GM18909 (cell line): ENCODE measurements around the gene ABCC1.

ENCODE experiments used
- ATAC-seq: cut with Tn5 transposase; IDR thresholded peaks from one replicate; pipeline ENCODE4 v1.9.1; 2021; ENCODE audit warnings: mild to moderate bottlenecking; ENCODE audit not compliant: unreplicated experiment, poor library complexity

ABCC1 gene

GRCh38 chr16:16014329-16015224 lies 65.2 kb downstream of the ABCC1 start:
- ATAC-seq, result no peak

DNA sequence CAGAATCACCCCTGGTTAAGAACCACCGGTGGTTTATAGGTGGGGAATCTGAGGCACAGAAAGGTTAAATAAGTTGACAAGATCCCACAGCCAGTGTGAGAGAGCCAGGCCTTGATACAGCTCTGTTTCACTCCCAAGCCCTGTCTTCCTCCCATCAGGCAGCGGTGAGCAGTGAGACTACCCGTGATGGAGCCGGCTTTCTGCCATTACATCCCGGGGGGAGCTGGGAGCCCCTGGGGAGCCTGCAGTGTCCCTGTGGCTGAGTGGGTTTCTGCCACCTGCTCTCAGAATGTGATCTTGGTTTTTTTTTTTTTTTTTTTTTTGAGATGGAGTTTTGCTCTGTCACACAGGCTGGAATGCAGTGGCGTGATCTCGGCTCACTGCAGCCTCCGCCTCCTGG lies 66.4 kb downstream of the ABCC1 start:
- no peak for ATAC-seq

- no peak for ATAC-seq
These were observed 67.1 kb downstream of the ABCC1 start for GRCh38 chr16:16016388-16016964.

DNA sequence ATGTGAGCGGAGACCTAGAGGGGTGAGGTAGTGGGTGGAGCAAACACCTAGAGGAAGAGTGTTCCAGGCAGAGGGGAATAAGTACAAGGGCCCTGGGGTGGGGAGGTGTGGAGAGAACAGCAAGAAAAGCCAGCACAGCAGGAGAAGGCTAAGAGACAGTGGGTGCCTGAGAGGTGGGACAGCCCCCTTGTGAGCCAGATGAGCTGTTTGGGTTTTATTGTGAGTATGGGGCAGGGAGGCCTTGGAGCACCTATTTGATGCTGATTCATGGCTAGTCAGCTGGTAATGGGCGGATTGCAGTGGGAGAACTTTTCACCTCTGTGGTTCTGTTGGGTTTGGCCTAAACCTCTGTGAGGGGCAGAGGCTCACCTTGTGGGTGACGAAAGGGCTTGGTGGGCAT lies 68.4 kb downstream of the ABCC1 start:
- no peak for ATAC-seq

DNA sequence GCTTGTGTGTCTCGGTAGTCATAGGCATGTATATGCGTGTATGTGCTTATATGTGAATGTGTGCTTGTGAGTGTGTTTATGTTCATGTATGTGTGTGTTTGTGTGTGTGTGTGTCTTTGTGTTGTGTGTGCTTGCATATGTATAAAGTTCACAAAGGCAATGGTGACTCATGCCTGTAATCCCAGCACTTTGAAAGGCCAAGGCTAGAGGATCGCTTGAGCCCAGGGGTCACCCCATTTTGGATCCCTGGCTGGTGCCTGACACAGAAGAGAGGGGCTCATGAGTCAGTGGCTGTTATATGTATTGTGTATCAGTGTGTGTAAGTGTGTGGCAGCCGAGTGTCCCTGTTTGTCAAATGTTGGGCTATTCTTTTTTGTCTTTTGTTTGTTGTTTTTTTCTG lies 69.3 kb downstream of the ABCC1 start:
- ATAC-seq, result no peak

- ATAC-seq, result no peak
These were observed 70.1 kb downstream of the ABCC1 start for GRCh38 chr16:16019488-16019887.

- no peak for ATAC-seq
These were observed 70.9 kb downstream of the ABCC1 start for GRCh38 chr16:16020291-16020690.

DNA sequence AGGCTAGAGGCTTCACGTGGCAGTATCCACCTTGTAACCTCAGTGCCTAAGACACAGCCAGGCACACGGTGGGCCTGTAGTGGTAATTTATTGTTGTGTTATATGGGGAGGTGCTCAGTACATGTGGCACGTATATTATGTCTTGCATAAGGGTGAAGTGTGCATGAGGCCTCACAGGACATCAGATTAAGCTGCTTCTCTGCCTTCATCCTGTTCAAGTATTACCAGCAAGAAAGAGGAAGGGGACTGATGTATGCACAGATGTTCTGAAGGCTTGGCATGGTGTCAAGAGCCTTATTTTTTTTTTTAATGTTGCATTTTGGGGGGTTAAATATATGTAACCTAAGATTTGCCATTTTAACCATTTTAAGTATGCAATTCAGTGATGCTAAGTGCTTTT lies 71.6 kb downstream of the ABCC1 start:
- no peak for ATAC-seq

GRCh38 chr16:16021646-16021987 lies 72.2 kb downstream of the ABCC1 start:
- no peak for ATAC-seq

DNA sequence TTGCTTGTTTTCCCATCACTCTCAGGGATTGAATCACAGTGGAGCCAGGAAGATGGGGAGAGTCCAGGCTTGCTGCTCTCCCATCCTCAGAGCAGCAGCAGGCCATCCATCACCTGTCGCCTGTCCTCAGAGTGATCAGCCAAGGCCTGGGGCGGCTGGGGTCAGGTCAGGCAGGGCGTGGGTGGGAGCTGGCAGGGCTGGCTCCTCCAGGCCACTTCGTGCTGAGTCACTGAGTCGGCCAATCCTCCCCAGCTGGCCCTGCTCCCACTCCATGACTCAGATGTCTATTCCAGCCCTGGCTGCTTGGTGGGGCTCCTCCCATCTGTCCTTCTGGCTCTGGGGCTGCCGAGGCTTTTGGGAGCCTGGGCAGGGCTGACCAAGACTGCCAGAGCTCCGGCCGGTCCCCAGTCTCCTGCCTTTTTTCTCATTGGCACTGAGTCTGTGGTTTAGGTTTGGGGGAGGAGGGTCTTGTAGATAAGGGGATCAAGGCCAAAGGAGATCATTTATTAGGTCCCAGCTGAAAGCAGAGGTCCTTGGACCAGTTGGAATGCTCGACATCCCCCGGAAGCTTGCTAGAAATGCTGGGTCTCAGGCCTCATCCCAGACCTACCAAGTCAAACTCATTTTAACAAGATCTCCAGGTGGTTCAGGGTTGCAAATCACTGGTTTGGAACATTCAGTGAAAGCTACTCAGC lies 72.7 kb downstream of the ABCC1 start:
- no peak for ATAC-seq

GRCh38 chr16:16022683-16023064 lies 73.3 kb downstream of the ABCC1 start:
- ATAC-seq, result no peak

GRCh38 chr16:16025214-16025968 lies 76.0 kb downstream of the ABCC1 start:
- peak; percentile 47 for ATAC-seq

- no peak for ATAC-seq
These were observed 78.4 kb downstream of the ABCC1 start for GRCh38 chr16:16027728-16028310.

- no peak for ATAC-seq
These were observed 79.0 kb downstream of the ABCC1 start for GRCh38 chr16:16028311-16028999.

GRCh38 chr16:16029431-16030011 lies 80.1 kb downstream of the ABCC1 start:
- no peak for ATAC-seq

- no peak for ATAC-seq
These were observed 81.0 kb downstream of the ABCC1 start for GRCh38 chr16:16030449-16030848.

DNA sequence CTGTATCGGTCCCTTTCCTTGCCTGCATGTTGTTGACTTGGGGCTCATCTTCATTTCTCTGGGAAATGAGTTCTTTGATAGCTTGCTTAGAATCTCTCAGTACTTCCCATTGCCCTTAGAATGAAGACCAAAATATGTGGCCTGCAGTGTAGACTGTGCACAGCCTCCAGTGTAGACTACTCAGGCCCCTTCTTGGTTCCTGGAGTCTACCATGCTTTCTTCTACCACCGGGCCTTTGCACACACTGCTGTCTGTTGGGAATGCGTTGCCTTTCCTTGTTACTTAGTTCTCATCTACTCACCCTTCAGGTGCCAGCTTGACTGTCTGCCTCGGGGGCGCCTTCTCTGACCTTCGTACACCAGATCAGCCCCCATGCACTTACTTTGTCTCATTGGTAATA lies 82.0 kb downstream of the ABCC1 start:
- no peak for ATAC-seq

DNA sequence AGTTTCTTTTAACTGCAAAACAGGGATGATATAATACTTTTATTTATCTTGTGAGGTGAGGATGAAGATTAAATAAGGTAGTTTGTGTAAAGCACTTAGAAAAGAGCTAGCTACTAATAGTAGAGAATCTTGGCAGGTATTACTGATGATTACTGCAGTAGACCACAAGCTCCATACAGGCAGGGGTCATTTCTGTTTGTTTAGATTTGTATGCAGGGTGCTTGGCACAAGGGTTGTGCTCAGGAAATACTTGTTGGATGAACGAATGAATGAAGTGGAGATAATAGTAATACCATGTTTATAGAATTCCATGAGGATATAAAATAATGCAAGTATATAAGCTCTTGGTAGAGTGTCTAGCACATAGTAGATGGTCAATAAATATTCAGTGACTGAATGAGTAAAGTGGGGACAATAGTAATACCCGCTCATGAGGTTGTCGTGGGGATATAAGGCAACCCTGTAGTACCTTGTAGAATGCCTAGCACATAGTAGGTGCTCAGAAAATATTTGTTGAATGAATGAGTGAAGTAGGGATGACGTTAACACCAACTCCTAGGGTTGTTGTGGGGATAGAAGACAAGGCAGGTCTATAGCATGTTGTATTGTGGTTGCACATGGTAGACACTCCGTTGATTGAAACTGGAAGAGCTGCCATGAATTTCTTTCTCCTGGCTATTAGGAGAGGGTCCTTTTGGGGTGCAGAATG lies 83.0 kb downstream of the ABCC1 start:
- ATAC-seq, result no peak

DNA sequence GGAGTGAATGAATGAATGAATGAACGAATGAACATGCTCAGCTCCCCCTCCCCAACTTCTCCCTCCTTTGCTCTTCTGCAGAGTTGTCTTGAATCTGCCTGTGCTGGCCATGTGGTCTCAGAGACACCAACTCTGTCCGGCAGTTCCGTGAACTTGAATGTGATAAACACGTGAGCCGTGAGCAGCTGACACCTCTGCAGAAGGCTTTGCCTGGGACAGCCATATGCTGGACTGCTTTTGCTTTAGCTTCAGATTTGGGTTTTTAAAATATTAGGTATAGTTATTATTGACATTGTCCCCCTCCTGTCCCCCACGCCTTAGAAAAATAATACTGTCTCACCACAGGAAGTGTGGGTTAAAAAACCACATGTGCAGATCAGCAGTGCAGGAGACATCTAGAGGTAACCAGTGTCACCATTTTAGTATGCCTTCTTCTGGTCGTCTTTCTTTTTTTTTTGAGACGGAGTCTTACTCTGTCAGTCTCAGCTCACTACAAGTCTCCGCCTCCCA lies 83.8 kb downstream of the ABCC1 start:
- ATAC-seq, result no peak
